22Rv1 (cell line): ENCODE measurements around the gene MTMR12.

ENCODE experiments used
- ZFX ChIP-seq: fragments of 450-650 bp; IDR thresholded peaks from 2 replicates; pipeline ENCODE4 v1.6.1; 2017; ENCODE audit warnings: antibody characterized with exemption, borderline replicate concordance
- TF ChIP-seq, protein P1 (sequence below): fragments of 450-650 bp; IDR thresholded peaks from 2 replicates; pipeline ENCODE4 v1.5.1; 2017; ENCODE audit warnings: mild to moderate bottlenecking

DNA sequence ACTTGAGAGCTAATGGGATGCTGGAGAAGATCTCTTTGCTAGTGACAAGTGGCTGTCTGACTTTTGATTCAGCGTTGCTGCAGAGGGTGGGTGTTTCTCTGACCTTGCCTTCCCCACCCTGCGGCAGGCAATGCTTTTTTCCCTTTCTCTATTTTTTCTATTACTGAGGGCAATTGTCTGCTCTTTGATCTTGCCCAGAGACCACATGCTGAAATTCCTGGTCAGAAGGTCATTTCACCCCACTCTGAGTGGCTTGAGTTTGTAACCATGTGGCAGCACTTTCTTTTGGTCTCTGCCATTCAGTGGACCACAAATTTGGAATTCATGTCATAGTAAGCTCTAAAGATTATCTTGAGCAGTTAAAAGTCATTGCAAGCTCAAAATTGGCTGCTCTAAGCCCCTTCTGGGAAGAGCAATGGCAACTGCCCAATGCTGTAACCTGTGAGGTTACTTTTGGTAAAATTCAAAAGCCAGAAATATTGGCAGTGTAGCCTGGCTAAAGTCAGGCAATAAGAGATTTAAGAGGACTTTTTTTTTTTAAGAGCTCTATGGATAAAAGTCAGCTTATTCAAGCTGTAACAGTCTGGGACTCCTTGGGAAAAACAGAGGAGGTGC lies 30.4 kb upstream of the MTMR12 start:
- TF ChIP-seq, protein P1, sequence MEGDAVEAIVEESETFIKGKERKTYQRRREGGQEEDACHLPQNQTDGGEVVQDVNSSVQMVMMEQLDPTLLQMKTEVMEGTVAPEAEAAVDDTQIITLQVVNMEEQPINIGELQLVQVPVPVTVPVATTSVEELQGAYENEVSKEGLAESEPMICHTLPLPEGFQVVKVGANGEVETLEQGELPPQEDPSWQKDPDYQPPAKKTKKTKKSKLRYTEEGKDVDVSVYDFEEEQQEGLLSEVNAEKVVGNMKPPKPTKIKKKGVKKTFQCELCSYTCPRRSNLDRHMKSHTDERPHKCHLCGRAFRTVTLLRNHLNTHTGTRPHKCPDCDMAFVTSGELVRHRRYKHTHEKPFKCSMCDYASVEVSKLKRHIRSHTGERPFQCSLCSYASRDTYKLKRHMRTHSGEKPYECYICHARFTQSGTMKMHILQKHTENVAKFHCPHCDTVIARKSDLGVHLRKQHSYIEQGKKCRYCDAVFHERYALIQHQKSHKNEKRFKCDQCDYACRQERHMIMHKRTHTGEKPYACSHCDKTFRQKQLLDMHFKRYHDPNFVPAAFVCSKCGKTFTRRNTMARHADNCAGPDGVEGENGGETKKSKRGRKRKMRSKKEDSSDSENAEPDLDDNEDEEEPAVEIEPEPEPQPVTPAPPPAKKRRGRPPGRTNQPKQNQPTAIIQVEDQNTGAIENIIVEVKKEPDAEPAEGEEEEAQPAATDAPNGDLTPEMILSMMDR: no peak
- TF ChIP-seq ZFX: no peak
